ENCODE data around the gene SMIM26.

SMIM26 gene

GRCh38 chr20:18611492-18611891, 44.3 kb downstream of the SMIM26 start:
- Mint-ChIP-seq H3K27me3 (no peaks in the 10 kb centered on the region), H3K4me1 (ENCODE audit: low read depth) (peaks cover 19% of the 10 kb centered on the region), H3K27ac (no peak overlapping the region), H3K36me3 (ENCODE audit: low read depth) (peaks cover 6% of the 10 kb centered on the region), H3K4me3 (no peak overlapping the region), H3K9me3 (no peaks in the 10 kb centered on the region)

GRCh38 chr20:18613553-18613952, 46.3 kb downstream of the SMIM26 start:
- H3K4me1 Mint-ChIP-seq (ENCODE audit: low read depth), result peaks cover 19% of the 10 kb centered on the region
- H3K36me3 Mint-ChIP-seq (ENCODE audit: low read depth), result peaks cover 5% of the 10 kb centered on the region
- no peaks in the 10 kb centered on the region for H3K27me3 Mint-ChIP-seq
- no peak overlapping the region for H3K27ac Mint-ChIP-seq
- H3K4me3 Mint-ChIP-seq, result no peak overlapping the region
- H3K9me3 Mint-ChIP-seq, result no peaks in the 10 kb centered on the region

GRCh38 chr20:18614244-18614643, 47.0 kb downstream of the SMIM26 start:
- H3K27me3 Mint-ChIP-seq, result no peaks in the 10 kb centered on the region
- H3K36me3 Mint-ChIP-seq (ENCODE audit: low read depth), result peaks cover 6% of the 10 kb centered on the region
- no peaks in the 10 kb centered on the region for H3K9me3 Mint-ChIP-seq
- no peak overlapping the region for H3K4me3 Mint-ChIP-seq
- peak overlapping the region; percentile 59 for H3K27ac Mint-ChIP-seq
- H3K4me1 Mint-ChIP-seq (ENCODE audit: low read depth), result peaks cover 23% of the 10 kb centered on the region

- H3K27ac Mint-ChIP-seq, result peak overlapping the region; percentile 59
- peaks cover 6% of the 10 kb centered on the region for H3K36me3 Mint-ChIP-seq (ENCODE audit: low read depth)
- peaks cover 24% of the 10 kb centered on the region for H3K4me1 Mint-ChIP-seq (ENCODE audit: low read depth)
- H3K9me3 Mint-ChIP-seq, result no peaks in the 10 kb centered on the region
- no peak overlapping the region for H3K4me3 Mint-ChIP-seq
- no peaks in the 10 kb centered on the region for H3K27me3 Mint-ChIP-seq
Observed at GRCh38 chr20:18615020-18615650, 47.9 kb downstream of the SMIM26 start.

All from stimulated activated naive CD8-positive, alpha-beta T cell treated with anti-CD3 and anti-CD28 coated beads, Interleukin-15, Interleukin-2, amounts not matched to agents 100 ng/mL and 50 ng/mL, for 24 hours (primary cell).